HG03196 (cell line): Measurements from ENCODE around the gene PRKD2.
"Not testable (repeated sequence)": the region's sequence is repeated elsewhere in the genome, so short reads cannot be mapped to it uniquely, and the experiment has no call there.

Source experiments
- ATAC-seq: cut with Tn5 transposase; IDR thresholded peaks from one replicate; pipeline ENCODE4 v1.9.1; 2021; ENCODE audit not compliant: unreplicated experiment

The PRKD2 gene

GRCh38 chr19:46712768-46713338 lies 4.1 kb downstream of the PRKD2 start:
- ATAC-seq = not testable (repeated sequence)

GRCh38 chr19:46710687-46711086 lies 6.2 kb downstream of the PRKD2 start:
- ATAC-seq = no peak

GRCh38 chr19:46704379-46705076 lies 12.4 kb downstream of the PRKD2 start:
- peak; percentile 43 for ATAC-seq

GRCh38 chr19:46700704-46701103 lies 16.2 kb downstream of the PRKD2 start:
- ATAC-seq = no peak

- no peak for ATAC-seq
Measured at GRCh38 chr19:46698395-46699321, 18.3 kb downstream of the PRKD2 start.

GRCh38 chr19:46697204-46697960 lies 19.5 kb downstream of the PRKD2 start:
- no peak for ATAC-seq

- no peak for ATAC-seq
Measured at GRCh38 chr19:46696866-46697203, 20.1 kb downstream of the PRKD2 start.

GRCh38 chr19:46696052-46696451 lies 20.9 kb downstream of the PRKD2 start:
- no peak for ATAC-seq

- ATAC-seq = no peak
Measured at GRCh38 chr19:46693760-46694159, 23.2 kb downstream of the PRKD2 start.

- no peak for ATAC-seq
Measured at GRCh38 chr19:46692918-46693722, 23.8 kb downstream of the PRKD2 start.

- no peak for ATAC-seq
Measured at GRCh38 chr19:46691948-46692347, 25.0 kb downstream of the PRKD2 start.

GRCh38 chr19:46691104-46691503 lies 25.8 kb downstream of the PRKD2 start:
- ATAC-seq = no peak

GRCh38 chr19:46689358-46689757 lies 27.6 kb downstream of the PRKD2 start:
- no peak for ATAC-seq

- ATAC-seq = no peak
Measured at GRCh38 chr19:46687438-46688145, 29.3 kb downstream of the PRKD2 start.

- ATAC-seq = no peak
Measured at GRCh38 chr19:46685189-46685588, 31.7 kb downstream of the PRKD2 start.

GRCh38 chr19:46678110-46678732 lies 38.7 kb downstream of the PRKD2 start:
- ATAC-seq = no peak

GRCh38 chr19:46674416-46675178 lies 42.3 kb downstream of the PRKD2 start:
- ATAC-seq = no peak

- ATAC-seq = no peak
Measured at GRCh38 chr19:46670813-46671212, 46.1 kb downstream of the PRKD2 start.

GRCh38 chr19:46668662-46669061 lies 48.3 kb downstream of the PRKD2 start:
- no peak for ATAC-seq
